Activated CD4-positive, alpha-beta T cell treated with anti-CD3 and anti-CD28 coated beads for 1 hour (primary cell): Measurements from ENCODE around the gene HCAR1.
"Not testable (repeated sequence)": the region's sequence is repeated elsewhere in the genome, so short reads cannot be mapped to it uniquely, and the experiment has no call there.

ENCODE experiments used
- DNase-seq: peaks from one replicate; pipeline ENCODE4 v3.0.0-alpha.2; 2020

Gene HCAR1

DNA sequence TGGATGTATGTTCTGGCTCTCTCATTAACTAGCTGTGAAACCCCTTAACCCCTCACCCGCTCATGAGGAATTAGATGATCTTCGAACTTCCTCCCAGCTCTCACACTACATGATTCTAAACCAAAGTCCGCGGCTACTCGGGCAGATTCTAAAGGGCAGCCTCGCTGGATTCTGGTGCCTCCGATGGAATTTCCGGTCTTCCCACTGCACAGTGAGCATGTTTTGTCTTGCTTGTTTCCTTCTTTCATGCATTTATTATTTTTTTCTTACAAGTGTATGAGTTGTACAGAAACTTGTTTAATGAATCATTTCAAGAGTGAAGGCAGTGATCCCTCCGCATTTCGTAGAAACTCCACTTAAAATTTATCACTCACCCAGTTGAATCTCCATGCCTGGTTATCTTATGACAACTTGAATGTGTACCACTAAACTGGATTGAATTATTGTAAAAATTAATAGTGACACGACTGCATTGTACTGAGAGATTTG, 9.5 kb downstream of the HCAR1 start:
- DNase-seq = no peak

DNA sequence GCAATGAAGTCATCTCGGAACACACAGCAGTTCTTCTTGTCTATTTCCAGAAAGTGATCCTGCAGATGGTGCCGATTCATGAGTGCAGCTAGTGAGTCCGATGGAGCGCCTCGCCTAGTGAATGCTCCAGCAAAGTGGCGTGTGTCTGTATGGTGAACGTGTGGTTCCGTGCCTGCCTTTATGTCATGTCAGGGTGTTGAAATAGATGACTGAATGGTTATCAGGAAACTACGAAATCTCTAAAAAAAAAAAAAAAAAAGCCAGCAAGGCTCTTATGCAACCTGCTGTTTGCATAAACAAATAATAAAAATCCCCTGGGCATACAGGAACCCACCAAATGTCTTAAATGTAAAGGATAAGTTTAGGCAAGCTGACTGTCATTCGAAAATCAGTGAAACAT, 14.0 kb downstream of the HCAR1 start, which contains the start of gene HCAR3:
TSS of gene HCAR3 (minus strand) at position 154 of the 400 bp plus-strand sequence. CDS start at position 80, 74 bp downstream.
- DNase-seq = not testable (repeated sequence)

DNA sequence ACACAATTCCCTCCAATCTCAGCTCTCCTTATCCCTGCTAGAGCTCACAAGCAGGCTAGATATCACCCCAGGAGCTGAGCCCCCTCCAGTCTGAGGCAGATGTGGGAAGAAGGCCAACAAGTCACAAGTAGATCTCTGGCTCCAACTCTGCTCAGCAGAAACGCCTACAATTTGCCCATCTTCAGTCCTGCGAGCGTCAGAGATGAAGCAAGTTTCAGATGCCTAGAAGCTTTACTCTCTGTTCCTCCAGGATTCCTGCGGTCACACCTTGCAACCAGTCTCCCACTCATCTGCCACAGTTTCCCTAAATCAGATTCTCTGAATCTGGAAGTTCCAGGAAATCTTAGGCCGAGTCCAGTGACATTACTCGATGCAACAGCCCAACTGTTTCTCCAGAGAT, 15.4 kb downstream of the HCAR1 start:
- DNase-seq = not testable (repeated sequence)

DNA sequence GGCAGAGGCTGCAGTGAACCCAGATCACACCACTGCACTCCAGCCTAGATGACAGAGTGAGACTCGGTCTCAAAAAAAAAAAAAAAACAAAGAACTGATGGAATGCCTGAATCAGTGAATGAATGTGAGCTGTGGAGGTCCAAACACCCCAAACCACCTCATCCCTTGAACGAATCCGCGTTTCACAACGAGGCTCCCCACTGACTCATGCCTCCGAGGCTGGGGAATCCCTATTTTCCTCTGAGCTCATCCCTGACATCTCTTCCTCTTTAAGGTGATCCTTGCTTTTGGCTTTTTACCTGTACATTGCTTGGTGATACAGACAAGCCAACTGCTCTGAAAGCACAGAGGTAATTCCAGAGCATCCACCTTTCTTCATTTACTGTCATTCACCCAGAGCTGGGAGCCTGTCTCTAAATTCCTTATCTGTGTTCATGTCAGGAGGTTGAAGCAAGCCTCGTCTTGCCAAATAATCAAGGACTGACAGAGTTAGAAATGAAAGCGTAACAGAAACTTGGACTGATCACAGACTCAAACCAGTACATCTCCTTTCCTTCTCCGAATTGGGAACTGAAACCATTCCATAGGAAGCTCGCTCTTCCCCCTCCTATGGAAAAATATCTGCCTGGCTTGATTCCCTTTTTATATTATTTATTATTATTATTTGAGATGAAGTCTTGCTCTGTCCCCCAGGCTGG, 17.0 kb downstream of the HCAR1 start:
- not testable (repeated sequence) for DNase-seq

DNA sequence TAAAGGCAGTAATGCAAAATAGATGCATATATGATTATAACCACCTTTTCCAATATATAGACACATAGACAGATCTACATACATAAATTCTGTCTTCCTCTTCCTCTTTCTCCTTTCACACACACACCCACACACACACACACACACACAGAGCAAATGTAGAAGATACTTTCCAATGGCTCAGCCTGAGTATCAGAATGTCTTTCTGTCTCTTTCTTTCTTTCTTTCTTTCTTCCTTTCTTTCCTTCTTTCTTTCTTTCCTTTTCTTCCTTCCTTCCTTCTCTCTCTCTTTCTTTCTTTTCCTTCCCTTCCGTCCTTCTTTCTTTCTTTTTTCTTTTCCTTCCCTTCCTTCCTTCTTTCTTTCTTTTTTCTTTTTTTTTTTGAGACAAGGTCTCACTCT, 19.4 kb downstream of the HCAR1 start:
- not testable (repeated sequence) for DNase-seq

DNA sequence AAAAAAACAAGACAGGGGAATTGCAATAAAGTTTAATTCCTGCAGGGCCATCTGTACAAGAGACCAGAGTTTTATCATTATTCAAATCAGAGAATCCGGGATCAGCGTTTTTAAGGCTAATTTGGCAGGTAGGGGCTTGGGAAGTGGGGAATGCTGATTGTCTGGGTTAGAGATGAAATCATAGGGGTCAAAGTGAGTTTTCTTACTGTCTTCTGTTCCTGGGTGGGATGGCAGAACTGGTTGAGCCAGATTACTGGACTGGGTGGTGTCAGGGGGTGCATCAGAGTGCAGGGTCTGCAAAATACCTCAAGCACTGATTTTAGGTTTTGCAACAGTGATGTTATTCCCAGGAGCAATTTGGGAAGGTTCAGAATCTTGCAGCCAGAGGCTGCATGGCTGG, 20.3 kb downstream of the HCAR1 start:
- DNase-seq = not testable (repeated sequence)

DNA sequence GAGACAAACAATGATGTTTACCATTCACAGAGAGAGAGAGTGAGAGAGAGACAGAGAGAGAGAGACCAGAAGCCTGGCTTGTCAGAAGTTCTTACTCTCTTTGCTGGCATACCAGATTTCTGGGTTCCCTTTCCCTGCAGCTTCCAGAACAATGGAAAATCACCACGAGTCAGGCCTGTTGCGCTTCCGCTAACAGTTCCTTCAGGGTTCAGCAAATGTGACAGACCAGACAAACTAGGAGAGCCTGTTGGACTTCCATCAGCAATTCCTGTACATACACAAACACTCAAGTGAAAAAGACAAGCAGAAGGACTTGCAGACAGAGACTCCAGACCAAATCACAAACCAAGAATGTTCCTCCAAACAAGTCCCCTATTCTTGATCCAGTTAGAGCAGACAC, 21.4 kb downstream of the HCAR1 start:
- DNase-seq = not testable (repeated sequence)

DNA sequence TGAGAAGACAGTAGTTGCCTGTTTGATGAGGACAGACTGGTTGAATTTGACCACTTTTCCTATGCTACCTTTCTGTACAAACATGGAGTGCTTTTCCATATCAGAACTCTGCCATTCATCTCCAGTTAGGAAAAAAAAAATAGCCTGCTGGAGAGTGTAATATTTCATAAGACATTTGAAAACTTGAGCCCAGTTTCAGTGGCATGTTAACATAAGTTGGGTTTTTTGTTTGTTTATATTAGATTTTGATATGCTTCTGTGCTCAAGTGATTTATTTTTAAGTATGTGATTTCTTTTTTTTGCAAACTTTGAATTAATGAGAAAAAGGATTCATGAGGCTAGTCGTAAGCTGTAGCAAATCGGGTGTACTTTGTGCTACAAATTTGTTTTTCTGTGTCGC, 26.8 kb downstream of the HCAR1 start:
- DNase-seq = not testable (repeated sequence)

DNA sequence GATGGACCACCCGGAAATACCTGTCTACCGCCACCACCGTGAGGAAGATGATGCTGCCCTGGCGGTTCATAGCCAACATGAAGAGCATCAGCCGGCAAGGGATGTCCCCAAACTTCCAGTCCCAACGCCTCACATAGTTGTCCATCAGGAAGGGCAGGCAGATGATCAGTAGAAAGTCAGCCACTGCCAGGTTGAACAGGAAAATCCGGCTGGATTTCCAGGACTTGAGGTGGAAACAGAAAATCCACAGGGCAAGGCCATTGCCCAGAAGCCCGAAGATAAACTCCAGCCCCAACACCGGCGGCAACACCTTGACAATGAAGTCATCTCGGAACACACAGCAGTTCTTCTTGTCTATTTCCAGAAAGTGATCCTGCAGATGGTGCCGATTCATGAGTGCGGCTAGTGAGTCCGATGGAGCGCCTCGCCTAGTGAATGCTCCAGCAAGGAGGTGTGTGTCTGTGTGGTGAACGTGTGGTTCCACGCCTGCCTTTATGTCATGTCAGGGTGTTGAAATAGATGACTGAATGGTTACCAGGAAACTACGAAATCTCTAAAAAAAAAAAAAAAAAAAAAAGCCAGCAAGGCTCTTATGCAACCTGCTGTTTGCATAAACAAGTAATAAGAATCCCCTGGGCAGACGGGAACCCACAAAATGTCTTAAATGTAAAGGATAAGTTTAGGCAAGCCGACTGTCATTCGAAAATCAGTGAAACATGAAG, 27.6 kb downstream of the HCAR1 start, which contains the start of gene HCAR2:
TSS of gene HCAR2 (minus strand) at position 468 of the 722 bp plus-strand sequence. CDS start at position 394, 74 bp downstream.
- DNase-seq = not testable (repeated sequence)

DNA sequence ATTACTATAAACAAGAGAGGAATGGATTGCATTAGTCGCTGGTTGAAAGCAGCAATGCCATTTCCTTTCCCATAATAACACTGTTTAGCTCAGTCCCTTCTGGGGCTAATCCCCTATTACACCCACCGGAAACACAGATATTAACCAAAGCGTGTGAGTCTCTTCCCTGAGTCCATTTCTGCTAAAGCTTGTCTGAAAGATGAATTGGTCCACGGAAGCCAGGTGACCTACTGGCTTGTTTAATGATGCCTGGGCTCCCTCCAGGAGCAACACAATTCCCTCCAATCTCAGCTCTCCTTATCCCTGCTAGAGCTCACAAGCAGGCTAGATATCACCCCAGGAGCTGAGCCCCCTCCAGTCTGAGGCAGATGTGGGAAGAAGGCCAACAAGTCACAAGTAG, 29.2 kb downstream of the HCAR1 start:
- not testable (repeated sequence) for DNase-seq

DNA sequence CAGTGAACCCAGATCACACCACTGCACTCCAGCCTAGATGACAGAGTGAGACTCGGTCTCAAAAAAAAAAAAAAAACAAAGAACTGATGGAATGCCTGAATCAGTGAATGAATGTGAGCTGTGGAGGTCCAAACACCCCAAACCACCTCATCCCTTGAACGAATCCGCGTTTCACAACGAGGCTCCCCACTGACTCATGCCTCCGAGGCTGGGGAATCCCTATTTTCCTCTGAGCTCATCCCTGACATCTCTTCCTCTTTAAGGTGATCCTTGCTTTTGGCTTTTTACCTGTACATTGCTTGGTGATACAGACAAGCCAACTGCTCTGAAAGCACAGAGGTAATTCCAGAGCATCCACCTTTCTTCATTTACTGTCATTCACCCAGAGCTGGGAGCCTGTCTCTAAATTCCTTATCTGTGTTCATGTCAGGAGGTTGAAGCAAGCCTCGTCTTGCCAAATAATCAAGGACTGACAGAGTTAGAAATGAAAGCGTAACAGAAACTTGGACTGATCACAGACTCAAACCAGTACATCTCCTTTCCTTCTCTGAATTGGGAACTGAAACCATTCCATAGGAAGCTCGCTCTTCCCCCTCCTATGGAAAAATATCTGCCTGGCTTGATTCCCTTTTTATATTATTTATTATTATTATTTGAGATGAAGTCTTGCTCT, 30.5 kb downstream of the HCAR1 start:
- DNase-seq = not testable (repeated sequence)

DNA sequence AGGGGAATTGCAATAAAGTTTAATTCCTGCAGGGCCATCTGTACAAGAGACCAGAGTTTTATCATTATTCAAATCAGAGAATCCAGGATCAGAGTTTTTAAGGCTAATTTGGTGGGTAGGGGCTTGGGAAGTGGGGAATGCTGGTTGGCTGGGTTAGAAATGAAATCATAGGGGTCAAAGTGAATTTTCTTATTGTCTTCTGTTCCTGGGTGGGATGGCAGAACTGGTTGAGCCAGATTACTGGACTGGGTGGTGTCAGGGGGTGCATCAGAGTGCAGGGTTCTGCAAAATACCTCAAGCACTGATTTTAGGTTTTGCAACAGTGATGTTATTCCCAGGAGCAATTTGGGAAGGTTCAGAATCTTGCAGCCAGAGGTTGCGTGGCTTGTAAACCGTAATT, 33.7 kb downstream of the HCAR1 start:
- not testable (repeated sequence) for DNase-seq

DNA sequence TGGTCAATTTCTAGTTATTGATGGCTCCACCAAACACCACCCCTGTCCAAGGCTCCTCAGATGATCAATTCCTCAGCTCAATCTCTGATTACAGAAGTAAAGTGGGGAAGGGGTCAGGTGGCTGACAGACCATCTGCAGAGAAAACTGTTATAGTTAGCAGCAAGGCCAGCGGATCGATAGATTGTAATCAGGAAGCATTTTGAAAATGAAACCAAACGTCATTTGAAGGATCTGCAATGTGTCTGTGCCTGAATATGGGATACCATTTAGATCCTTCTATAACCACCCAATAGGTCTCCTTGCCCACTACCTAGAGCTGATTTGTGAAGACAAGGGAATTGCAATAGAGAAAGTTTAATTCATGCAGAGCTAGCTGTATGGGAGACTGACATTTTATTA, 39.1 kb downstream of the HCAR1 start:
- no peak for DNase-seq

DNA sequence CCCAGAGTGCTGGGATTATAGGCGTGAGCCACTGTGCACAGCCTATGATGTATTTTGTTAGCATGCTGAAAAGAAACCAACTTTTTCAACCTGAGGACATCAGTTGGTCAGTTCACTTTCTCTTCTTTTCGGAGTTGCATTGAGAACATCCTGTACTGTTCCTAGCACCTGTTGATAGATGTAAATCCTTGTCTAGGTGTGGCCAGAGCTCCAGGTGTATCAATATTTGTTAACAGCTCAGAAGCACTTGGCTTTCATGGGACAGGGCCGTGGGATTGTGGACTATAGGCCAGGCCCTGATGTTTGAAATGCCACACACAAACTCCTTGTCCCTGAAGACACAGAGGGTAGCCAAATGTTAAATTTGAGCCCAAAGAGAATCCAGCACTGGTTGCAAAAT, 42.4 kb downstream of the HCAR1 start:
- no peak for DNase-seq

DNA sequence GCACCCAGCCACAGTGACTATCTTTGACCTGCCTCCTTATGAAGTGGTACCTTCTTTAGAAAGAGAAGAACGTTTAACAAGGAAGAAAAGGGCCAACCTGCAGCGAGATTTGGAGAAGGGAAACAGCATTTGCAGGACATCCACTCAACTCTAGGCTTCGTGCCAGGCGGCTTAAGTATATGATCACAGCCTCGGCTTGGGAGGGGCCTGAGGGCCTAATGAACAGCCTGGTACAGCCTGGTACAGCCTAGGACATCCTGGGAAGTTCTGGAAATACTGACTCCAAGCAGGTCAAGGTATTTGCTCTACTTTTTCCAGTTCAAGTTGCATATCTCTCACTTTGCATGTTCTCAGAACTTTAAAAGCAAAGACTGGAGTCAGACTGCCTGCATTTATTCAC, 43.6 kb downstream of the HCAR1 start:
- no peak for DNase-seq

DNA sequence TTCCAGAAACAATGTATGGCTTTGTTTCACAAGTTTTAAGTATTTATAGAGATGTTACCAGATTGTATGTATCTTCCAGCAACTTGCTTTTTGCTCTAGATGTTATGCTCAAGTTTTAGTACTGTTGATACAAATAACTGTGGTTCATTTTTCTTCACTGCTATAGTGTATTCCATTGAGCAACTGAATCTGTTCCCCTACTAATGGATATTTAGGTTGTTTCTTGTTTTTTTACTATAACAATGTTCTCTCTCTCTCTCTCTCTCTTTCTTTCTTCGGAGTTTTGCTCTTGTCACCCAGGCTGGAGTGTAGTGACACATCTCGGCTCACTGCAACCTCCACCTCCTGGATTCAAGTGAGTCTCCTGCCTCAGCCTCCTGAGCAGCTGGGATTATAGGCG, 44.1 kb downstream of the HCAR1 start:
- no peak for DNase-seq

DNA sequence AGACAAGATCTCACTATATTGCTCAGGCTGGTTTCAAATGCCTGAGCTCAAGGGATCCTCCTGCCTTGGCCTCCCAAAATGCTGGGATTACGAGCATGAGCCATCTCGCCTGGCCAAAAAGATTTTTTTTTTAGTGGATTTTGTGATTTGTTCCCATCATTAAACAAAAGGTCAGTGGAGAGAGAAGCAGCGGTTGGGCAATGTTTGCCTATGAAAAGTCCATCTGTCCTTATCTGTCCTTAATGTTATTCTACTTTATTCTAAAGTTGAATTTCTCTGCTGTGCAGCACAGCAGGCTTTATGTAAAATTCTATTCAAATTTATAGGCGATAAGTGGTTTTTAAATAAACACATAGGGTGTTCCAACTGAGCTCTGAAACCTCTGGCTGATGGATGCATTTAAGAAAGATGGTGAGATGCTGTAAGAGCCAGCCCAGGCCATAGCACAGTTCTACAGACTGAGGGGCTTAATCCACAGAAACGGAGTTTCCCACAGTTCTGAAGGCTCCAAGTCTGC, 46.3 kb downstream of the HCAR1 start:
- no peak for DNase-seq

DNA sequence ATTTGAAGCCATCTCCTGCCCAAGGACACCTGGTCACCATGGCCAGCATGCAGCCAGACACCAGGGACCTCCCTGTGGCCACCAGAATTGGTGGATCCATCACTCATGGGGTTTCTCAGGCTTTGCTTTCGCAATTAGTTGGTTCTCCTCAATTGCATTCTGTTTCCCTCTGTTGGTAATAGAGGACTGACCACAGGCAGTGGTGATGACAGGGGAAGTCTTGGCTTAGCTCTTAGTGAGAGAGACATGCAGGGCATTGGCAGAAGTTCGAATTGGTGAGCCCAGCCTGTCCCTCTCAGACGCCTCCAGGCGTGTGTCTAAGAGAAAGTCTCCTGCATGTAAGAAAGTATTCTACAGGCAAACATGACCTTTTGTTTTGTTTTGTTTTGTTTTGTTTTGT, 48.8 kb downstream of the HCAR1 start:
- DNase-seq = no peak

DNA sequence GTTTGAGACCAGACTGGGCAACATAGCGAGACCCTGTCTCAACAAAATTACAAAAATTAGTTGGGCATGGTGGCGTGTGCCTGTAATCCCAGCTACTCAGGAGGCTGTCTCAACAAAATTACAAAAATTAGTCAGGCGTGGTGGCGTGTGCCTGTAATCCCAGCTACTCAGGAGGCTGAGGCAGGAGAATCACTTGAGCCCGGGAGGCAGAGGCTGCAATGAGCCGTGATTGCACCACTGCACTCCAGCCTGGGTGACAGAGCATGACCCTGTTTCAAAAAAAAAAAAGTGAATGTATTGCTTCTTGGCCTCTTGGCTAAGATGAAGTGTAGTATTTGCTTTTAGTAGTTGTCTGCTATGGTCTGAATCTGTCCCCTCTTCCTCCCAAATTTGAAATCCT, 49.7 kb downstream of the HCAR1 start:
- DNase-seq = not testable (repeated sequence)

DNA sequence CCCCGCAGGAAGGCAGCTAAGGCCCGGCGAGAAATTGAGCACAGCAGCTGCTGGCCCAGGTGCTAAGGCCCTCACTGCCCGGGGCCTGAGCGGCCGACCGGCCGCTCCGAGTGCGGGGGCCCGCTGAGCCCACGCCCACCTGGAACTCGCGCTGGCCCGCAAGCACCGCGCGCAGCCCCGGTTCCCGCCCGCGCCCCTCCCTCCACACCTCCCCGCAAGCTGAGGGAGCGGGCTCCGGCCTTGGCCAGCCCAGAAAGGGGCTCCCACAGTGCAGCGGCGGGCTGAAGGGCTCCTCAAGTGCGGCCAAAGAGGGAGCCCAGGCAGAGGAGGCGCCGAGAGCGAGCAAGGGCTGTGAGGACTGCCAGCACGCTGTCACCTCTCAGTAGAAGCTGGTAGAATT, 53.9 kb downstream of the HCAR1 start:
- DNase-seq = not testable (repeated sequence)
